HUES48 (cell line): ENCODE measurements around the gene ANO1.
"Not testable (repeated sequence)": the region's sequence is repeated elsewhere in the genome, so short reads cannot be mapped to it uniquely, and the experiment has no call there.

Experiments
- H3K27ac ChIP-seq: one replicate; pipeline ENCODE4 v1.7.0; 2013; ENCODE audit warnings: low read depth, low read length, inconsistent platforms
- H3K27me3 ChIP-seq: 2 replicates; pipeline ENCODE4 v1.6.1; 2013; ENCODE audit warnings: mild to moderate bottlenecking, low read length; ENCODE audit not compliant: control insufficient read depth, insufficient read depth
- H3K36me3 ChIP-seq: 2 replicates; pipeline ENCODE4 v1.6.1; 2013; ENCODE audit warnings: low read length; ENCODE audit not compliant: control insufficient read depth, insufficient read depth
- H3K4me1 ChIP-seq: 2 replicates; pipeline ENCODE4 v1.6.1; 2013; ENCODE audit warnings: mild to moderate bottlenecking, low read length; ENCODE audit not compliant: control insufficient read depth, insufficient read depth
- H3K4me3 ChIP-seq: 2 replicates; pipeline ENCODE4 v1.5.1; 2013; ENCODE audit warnings: mild to moderate bottlenecking, low read depth, low read length
- H3K9ac ChIP-seq: 2 replicates; pipeline ENCODE4 v1.6.1; 2013; ENCODE audit warnings: mild to moderate bottlenecking, low read depth, low read length, moderate library complexity
- H3K9me3 ChIP-seq: 2 replicates; pipeline ENCODE4 v1.6.1; 2013; ENCODE audit warnings: low read length; ENCODE audit not compliant: control insufficient read depth, insufficient read depth

Gene ANO1

DNA sequence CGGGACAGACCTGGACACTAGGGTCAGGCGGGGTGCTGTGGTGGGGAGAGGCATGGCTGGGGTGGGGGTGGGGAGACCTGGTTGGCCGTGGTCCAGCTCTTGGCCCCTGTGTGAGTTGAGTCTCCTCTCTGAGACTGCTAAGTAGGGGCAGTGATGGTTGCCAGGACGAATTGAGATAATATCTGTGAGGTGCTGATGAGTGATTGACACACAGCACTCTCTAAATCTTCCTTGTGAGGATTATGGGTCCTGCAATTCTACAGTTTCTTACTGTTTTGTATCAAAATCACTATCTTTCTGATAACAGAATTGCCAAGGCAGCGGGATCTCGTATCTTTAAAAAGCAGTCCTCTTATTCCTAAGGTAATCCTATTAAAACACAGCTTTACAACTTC lies 128.9 kb downstream of the ANO1 start:
- peaks cover 14% of the 10 kb centered on the region for H3K4me1 ChIP-seq
- no peak overlapping the region for H3K9ac ChIP-seq
- H3K9me3 ChIP-seq: no peaks in the 10 kb centered on the region
- peaks cover 41% of the 10 kb centered on the region for H3K36me3 ChIP-seq
- H3K27me3 ChIP-seq: no peaks in the 10 kb centered on the region
- H3K27ac ChIP-seq: no peak overlapping the region
- H3K4me3 ChIP-seq: no peak overlapping the region

DNA sequence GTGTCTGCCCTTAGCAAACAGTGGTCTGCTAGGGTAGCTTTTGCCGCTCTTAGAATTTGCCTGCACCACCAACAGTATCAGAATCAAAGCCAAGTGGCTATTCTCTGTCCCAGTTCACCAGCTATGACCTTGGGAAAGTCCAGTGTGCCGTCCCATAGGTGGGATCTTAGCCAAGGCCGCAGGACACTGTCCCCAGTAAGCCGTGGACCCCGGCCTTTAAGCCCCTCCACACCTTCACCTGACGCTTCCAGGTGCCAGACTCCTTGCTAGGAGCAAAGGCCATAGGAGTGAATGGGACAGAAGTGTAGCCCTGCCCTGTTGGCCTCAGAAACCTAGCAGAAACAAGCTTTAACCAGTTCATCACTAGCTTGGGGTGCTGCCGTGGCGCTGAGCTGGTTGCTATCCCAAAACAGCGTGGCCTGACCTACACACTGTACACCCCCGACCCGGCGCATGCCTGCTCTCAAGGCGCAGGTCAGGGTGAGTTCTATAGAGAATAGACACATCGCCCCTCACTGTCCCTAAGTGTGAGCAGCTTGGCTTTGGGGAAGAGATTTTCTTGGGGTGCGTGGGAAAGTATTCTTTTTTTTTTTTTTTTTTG lies 129.5 kb downstream of the ANO1 start:
- no peak overlapping the region for H3K4me3 ChIP-seq
- no peak overlapping the region for H3K9ac ChIP-seq
- no peaks in the 10 kb centered on the region for H3K9me3 ChIP-seq
- H3K27me3 ChIP-seq: no peaks in the 10 kb centered on the region
- H3K4me1 ChIP-seq: peaks cover 18% of the 10 kb centered on the region
- no peak overlapping the region for H3K27ac ChIP-seq
- H3K36me3 ChIP-seq: peaks cover 41% of the 10 kb centered on the region

DNA sequence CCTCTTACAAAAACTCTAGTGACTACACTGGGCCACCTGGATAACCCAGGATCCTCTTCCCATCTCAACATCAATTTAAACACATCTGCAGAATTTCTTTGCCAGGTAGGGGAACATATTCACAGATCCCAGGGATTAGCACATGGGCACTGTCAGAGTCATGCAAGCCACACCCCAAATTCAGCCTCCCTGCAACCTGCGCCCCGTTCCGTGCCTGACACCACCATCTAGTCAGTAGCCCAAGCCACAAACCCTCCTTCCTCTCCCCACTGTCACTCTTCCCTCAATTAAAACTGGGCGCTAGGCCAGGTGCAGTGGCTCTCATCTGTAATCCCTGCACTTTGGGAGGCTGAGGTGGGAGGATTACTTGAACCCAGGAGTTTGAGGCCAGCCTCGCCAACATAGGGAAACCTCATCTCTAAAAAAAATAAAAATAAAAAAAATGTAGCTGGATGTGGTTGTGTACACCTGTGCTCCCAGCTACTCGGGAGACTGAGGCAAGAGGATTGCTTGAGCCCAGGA lies 131.3 kb downstream of the ANO1 start:
- Histone ChIP-seq H3K9ac (no peak overlapping the region), H3K4me3 (no peak overlapping the region), H3K36me3 (peaks cover 41% of the 10 kb centered on the region), H3K27me3 (no peaks in the 10 kb centered on the region), H3K27ac (no peak overlapping the region), H3K9me3 (no peaks in the 10 kb centered on the region), H3K4me1 (peaks cover 13% of the 10 kb centered on the region)

DNA sequence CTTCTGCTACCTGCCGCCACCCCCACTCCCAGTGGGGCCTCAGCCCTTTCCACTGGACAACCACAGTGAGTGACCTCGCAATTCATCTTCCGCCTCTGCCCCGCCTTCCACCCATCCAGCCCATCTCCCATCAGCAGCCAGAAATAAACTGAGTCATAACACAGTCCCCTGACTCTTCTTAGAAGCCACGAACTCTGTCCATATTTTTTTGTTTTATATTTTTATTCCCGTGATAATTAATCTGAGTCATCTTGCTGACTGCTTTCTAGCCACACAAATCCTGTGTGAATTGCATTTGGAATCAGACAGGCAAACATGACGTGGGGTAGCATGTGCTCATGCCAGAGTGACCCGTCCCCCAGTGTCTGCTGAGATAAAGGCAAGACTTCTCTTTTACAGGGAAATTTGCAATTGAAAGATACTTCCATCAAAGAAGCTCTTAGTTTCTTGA lies 132.0 kb downstream of the ANO1 start:
- Histone ChIP-seq H3K4me1 (peaks cover 7% of the 10 kb centered on the region), H3K27me3 (no peaks in the 10 kb centered on the region), H3K4me3 (no peak overlapping the region), H3K27ac (no peak overlapping the region), H3K36me3 (peaks cover 37% of the 10 kb centered on the region), H3K9me3 (no peaks in the 10 kb centered on the region), H3K9ac (no peak overlapping the region)

DNA sequence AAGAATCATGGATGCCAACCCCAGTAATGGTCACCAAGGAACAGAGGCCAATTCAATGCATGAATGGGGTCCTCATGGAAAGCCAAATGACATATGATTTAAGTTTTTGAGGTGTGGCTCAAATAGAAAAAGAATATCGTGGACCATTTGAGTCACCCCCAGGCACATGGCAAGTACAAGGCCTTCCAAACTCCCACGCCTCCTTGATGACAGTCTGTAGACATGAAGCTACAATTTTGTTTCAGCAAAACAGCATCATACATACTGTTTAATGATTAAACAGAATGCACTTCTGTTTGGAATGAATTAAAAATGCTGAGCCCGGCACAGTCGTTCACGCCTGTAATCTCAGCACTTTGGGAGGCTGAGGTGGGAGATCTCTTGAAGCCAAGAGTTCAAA lies 132.4 kb downstream of the ANO1 start:
- Histone ChIP-seq H3K27me3 (no peaks in the 10 kb centered on the region), H3K36me3 (peaks cover 32% of the 10 kb centered on the region), H3K9me3 (no peaks in the 10 kb centered on the region), H3K9ac (no peak overlapping the region), H3K4me1 (peaks cover 7% of the 10 kb centered on the region; the same call in 1 of the 2 replicates), H3K27ac (no peak overlapping the region), H3K4me3 (no peak overlapping the region)

DNA sequence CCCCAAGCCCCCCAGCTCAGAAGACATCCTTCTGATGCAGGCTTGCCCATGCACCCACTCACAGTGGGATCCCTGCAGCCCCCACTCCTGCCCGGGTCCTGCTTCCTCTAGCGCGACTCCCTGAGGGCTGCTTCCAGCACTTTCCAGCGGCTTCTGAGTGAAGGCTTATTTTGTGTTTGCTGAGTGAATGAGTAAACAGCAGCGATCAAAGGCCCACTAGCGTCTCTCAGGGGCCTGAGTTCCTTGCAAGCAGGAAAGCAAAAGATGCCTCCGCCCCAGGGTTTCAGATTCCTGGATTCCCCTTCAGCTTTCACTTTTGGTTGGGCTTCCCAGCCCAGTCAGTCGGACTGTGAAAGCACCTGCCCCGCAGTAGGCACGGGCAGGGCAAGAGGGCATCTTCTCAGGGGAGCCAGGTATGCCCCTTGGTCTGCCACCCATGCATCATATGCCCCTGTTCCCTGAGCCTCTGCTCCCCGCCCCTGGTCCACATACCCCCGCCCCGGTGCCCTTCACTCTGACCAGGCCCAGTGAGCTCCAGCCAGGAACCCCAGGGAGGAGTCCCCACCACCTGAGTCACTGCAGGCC lies 134.2 kb downstream of the ANO1 start:
- Histone ChIP-seq H3K27ac (peak overlapping the region; percentile 60), H3K36me3 (peaks cover 14% of the 10 kb centered on the region), H3K9me3 (no peaks in the 10 kb centered on the region), H3K9ac (no peak overlapping the region), H3K4me1 (peaks cover 7% of the 10 kb centered on the region; the same call in 1 of the 2 replicates), H3K27me3 (no peaks in the 10 kb centered on the region), H3K4me3 (no peak overlapping the region)

DNA sequence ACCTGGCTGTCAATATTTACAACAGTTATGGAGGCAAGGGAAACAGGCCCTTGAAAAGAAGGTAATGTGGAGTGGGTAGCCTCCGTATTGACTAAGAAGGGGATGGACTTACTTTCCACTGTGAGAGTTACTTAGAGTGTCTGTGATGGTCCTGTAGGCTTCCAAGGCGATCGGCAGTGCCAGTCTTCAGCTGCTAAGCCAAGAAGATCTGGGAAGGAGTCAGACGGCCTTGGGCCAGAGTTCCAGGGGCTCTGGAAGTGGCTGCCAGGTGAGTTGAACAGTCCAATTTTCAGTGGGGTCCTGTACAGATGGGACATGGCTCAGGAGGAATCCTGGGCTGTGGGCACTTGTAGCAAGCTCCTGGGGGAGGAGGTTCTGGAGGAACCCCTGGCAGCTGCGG lies 139.3 kb downstream of the ANO1 start:
- not testable (repeated sequence) for H3K4me3 ChIP-seq, H3K27me3 ChIP-seq, H3K27ac ChIP-seq, H3K36me3 ChIP-seq, H3K9ac ChIP-seq, H3K9me3 ChIP-seq, H3K4me1 ChIP-seq

DNA sequence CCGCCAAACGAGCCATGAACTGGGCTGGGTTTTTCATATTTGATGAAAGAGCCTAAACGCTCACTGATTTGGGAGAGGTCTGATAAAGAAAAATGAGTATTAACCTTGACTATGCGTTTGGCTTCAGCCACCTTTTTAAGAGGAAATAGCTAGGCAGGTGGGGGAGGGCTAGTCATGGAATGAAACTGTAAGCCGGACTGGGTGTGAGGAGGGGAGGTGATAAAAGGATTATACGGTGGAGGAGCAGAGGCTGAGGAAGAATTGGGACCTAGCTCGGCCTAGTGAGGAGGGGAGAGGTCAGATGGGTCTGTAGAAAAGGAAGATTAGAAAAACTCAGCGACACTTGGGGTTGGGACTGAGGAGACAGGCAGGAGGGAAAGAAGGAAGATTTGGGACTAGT lies 140.0 kb downstream of the ANO1 start:
- not testable (repeated sequence) for H3K9me3 ChIP-seq, H3K4me1 ChIP-seq, H3K27ac ChIP-seq, H3K9ac ChIP-seq, H3K36me3 ChIP-seq, H3K4me3 ChIP-seq, H3K27me3 ChIP-seq

DNA sequence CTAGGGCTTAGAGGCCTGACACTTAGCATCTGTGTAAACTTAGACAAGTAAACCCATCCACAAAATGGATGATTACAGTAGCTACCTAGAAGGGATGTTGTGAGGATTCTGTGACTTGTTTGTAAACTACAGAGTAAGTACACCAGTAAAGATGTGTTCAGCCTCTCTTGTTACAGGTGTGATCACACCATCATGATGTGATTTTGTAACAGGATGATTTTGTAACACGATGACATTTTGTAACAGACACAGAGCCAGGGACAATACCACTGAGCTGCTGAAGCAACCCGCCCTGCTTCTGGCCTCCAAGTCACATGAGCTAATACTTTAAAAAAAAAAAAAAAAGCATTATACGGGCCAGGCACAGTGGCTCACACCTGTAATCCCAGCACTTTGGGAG lies 142.0 kb downstream of the ANO1 start:
- Histone ChIP-seq H3K27me3 (no peaks in the 10 kb centered on the region), H3K27ac (peak overlapping the region; percentile 39), H3K9ac (no peak overlapping the region), H3K9me3 (no peaks in the 10 kb centered on the region), H3K4me3 (no peak overlapping the region), H3K4me1 (no peaks in the 10 kb centered on the region; the same call in 1 of the 2 replicates), H3K36me3 (no peaks in the 10 kb centered on the region)

DNA sequence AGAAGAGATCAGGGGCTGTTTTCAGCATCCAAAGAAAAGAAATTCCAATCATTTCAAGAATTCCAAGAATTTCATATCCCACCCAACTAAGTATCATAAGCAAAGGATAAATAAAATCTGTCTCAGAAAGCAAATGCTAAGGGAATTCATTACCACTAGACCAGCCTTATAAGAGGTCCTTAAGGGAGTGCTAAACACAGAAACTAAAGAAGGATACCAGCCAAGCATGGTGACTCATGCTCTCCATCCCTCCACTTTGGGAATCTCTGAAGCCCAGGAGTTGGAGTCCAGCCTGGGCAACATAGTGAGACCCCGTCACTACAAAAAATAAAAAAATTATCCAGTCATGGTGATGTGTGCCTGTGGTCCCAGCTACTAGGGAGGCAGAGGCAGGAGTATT lies 142.8 kb downstream of the ANO1 start:
- Histone ChIP-seq H3K27me3 (no peaks in the 10 kb centered on the region), H3K9me3 (no peaks in the 10 kb centered on the region), H3K27ac (no peak overlapping the region), H3K4me1 (peaks cover under 1% of the 10 kb centered on the region), H3K9ac (no peak overlapping the region), H3K36me3 (no peaks in the 10 kb centered on the region), H3K4me3 (no peak overlapping the region)

DNA sequence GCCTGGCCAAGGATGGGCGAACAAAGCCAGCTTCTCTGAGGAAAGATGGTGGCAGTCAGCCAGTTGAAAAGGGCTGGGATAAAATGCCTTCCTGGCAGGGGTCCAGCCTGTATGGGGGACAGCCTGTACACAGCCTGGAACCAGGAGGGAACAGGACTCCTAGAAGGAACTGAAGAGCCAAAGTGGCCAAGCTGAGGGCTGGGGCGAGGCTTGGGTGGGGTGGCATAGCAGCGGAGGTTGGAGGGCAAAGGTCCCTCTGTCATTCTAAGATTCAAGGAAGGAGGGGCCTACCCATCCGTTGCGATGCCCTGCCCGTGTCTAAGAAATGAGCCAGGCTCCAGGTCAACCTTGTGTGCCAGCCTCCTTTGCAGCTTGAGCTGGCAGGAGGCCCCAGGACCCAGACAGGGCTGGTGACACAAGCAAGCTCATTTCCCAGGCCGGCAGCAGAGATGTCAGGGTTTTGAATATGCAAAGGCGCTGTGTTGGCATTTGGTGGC lies 147.6 kb downstream of the ANO1 start:
- Histone ChIP-seq H3K9me3 (no peaks in the 10 kb centered on the region), H3K4me1 (peaks cover 4% of the 10 kb centered on the region), H3K9ac (no peak overlapping the region), H3K36me3 (no peaks in the 10 kb centered on the region), H3K4me3 (no peak overlapping the region), H3K27me3 (no peaks in the 10 kb centered on the region), H3K27ac (no peak overlapping the region)
